ENCODE results near the gene TYW1.
"Not testable (repeated sequence)": the region's sequence is repeated elsewhere in the genome, so short reads cannot be mapped to it uniquely, and the experiment has no call there.

TYW1 gene

GRCh38 chr7:67154374-67154773, 157.7 kb downstream of the TYW1 start:
- H3K4me1 ChIP-seq (ENCODE audit: low read depth, poor library complexity, severe bottlenecking); H3K4me3 ChIP-seq (IDR thresholded peaks at IDR 0.05; ENCODE audit: insufficient read depth, low read depth, low read length); H3K9ac ChIP-seq; H3K36me3 ChIP-seq (ENCODE audit: insufficient read depth); H2AFZ ChIP-seq (ENCODE audit: low read depth); H4K20me1 ChIP-seq (ENCODE audit: insufficient read depth); H3K4me2 ChIP-seq; H3K27ac ChIP-seq; H3K79me2 ChIP-seq (ENCODE audit: insufficient read depth, low read depth); H3K27me3 ChIP-seq (ENCODE audit: insufficient read depth, low read depth): not testable (repeated sequence)

- H3K4me2 ChIP-seq; H3K4me1 ChIP-seq (ENCODE audit: low read depth, poor library complexity, severe bottlenecking); H3K9ac ChIP-seq; H3K27me3 ChIP-seq (ENCODE audit: insufficient read depth, low read depth); H3K4me3 ChIP-seq (IDR thresholded peaks at IDR 0.05; ENCODE audit: insufficient read depth, low read depth, low read length); H3K79me2 ChIP-seq (ENCODE audit: insufficient read depth, low read depth); H4K20me1 ChIP-seq (ENCODE audit: insufficient read depth); H3K27ac ChIP-seq; H3K36me3 ChIP-seq (ENCODE audit: insufficient read depth); H2AFZ ChIP-seq (ENCODE audit: low read depth): not testable (repeated sequence)
Measured at GRCh38 chr7:67156064-67156463, 159.4 kb downstream of the TYW1 start.

- not testable (repeated sequence) for H2AFZ ChIP-seq (ENCODE audit: low read depth); H3K79me2 ChIP-seq (ENCODE audit: insufficient read depth, low read depth); H3K27ac ChIP-seq; H3K9ac ChIP-seq; H3K4me1 ChIP-seq (ENCODE audit: low read depth, poor library complexity, severe bottlenecking); H4K20me1 ChIP-seq (ENCODE audit: insufficient read depth); H3K4me2 ChIP-seq; H3K36me3 ChIP-seq (ENCODE audit: insufficient read depth); H3K4me3 ChIP-seq (IDR thresholded peaks at IDR 0.05; ENCODE audit: insufficient read depth, low read depth, low read length); H3K27me3 ChIP-seq (ENCODE audit: insufficient read depth, low read depth)
Measured at GRCh38 chr7:67163285-67163684, 166.7 kb downstream of the TYW1 start.

- H3K4me1 ChIP-seq (ENCODE audit: low read depth, poor library complexity, severe bottlenecking); H2AFZ ChIP-seq (ENCODE audit: low read depth); H3K36me3 ChIP-seq (ENCODE audit: insufficient read depth); H3K27me3 ChIP-seq (ENCODE audit: insufficient read depth, low read depth); H4K20me1 ChIP-seq (ENCODE audit: insufficient read depth); H3K27ac ChIP-seq; H3K4me3 ChIP-seq (IDR thresholded peaks at IDR 0.05; ENCODE audit: insufficient read depth, low read depth, low read length); H3K4me2 ChIP-seq; H3K79me2 ChIP-seq (ENCODE audit: insufficient read depth, low read depth); H3K9ac ChIP-seq: not testable (repeated sequence)
Measured at GRCh38 chr7:67171151-67171550, 174.5 kb downstream of the TYW1 start.

- peak; percentile 29; the same call in 1 of the 2 replicates for TF ChIP-seq CTCF (conservative IDR thresholded peaks at IDR 0.05; ENCODE audit: low read depth, low read length)
- H3K4me1 ChIP-seq (ENCODE audit: low read depth, poor library complexity, severe bottlenecking); H3K9ac ChIP-seq; H2AFZ ChIP-seq (ENCODE audit: low read depth); H3K4me3 ChIP-seq (IDR thresholded peaks at IDR 0.05; ENCODE audit: insufficient read depth, low read depth, low read length); H3K79me2 ChIP-seq (ENCODE audit: insufficient read depth, low read depth); H3K36me3 ChIP-seq (ENCODE audit: insufficient read depth); H3K27me3 ChIP-seq (ENCODE audit: insufficient read depth, low read depth); H3K4me2 ChIP-seq; H4K20me1 ChIP-seq (ENCODE audit: insufficient read depth); H3K27ac ChIP-seq: not testable (repeated sequence)
Measured at GRCh38 chr7:67176730-67177129, 180.1 kb downstream of the TYW1 start.

GRCh38 chr7:67178915-67179688, 182.5 kb downstream of the TYW1 start:
- H3K27me3 ChIP-seq (ENCODE audit: insufficient read depth, low read depth); H3K36me3 ChIP-seq (ENCODE audit: insufficient read depth); H3K4me1 ChIP-seq (ENCODE audit: low read depth, poor library complexity, severe bottlenecking): not testable (repeated sequence)

GRCh38 chr7:67182956-67183750, 186.5 kb downstream of the TYW1 start:
- H2AFZ ChIP-seq (ENCODE audit: low read depth); H3K36me3 ChIP-seq (ENCODE audit: insufficient read depth); H3K27ac ChIP-seq; H3K4me2 ChIP-seq; H4K20me1 ChIP-seq (ENCODE audit: insufficient read depth); H3K79me2 ChIP-seq (ENCODE audit: insufficient read depth, low read depth); H3K9ac ChIP-seq; H3K27me3 ChIP-seq (ENCODE audit: insufficient read depth, low read depth); H3K4me3 ChIP-seq (IDR thresholded peaks at IDR 0.05; ENCODE audit: insufficient read depth, low read depth, low read length): not testable (repeated sequence)
- H3K4me1 ChIP-seq (ENCODE audit: low read depth, poor library complexity, severe bottlenecking): peaks cover 27% of the 10 kb centered on the region

More at GRCh38 chr7:67178915-67179688, 182.5 kb downstream of the TYW1 start:
- H3K79me2 ChIP-seq (ENCODE audit: insufficient read depth, low read depth); H3K4me3 ChIP-seq (IDR thresholded peaks at IDR 0.05; ENCODE audit: insufficient read depth, low read depth, low read length); H4K20me1 ChIP-seq (ENCODE audit: insufficient read depth); H3K27ac ChIP-seq; H3K4me2 ChIP-seq; H3K9ac ChIP-seq; H2AFZ ChIP-seq (ENCODE audit: low read depth): not testable (repeated sequence)

- not testable (repeated sequence) for H3K27me3 ChIP-seq (ENCODE audit: insufficient read depth, low read depth); H4K20me1 ChIP-seq (ENCODE audit: insufficient read depth); H2AFZ ChIP-seq (ENCODE audit: low read depth); H3K79me2 ChIP-seq (ENCODE audit: insufficient read depth, low read depth); H3K9ac ChIP-seq; H3K27ac ChIP-seq; H3K4me3 ChIP-seq (IDR thresholded peaks at IDR 0.05; ENCODE audit: insufficient read depth, low read depth, low read length); H3K36me3 ChIP-seq (ENCODE audit: insufficient read depth)
- Histone ChIP-seq H3K4me1 (ENCODE audit: low read depth, poor library complexity, severe bottlenecking) (peaks cover 24% of the 10 kb centered on the region), H3K4me2 (0 out of 2 replicates have a peak overlapping the region, but pooled peaks have one; percentile 33)
Measured at GRCh38 chr7:67184912-67185659, 188.5 kb downstream of the TYW1 start.

- H3K4me3 ChIP-seq (IDR thresholded peaks at IDR 0.05; ENCODE audit: insufficient read depth, low read depth, low read length); H3K27me3 ChIP-seq (ENCODE audit: insufficient read depth, low read depth); H3K79me2 ChIP-seq (ENCODE audit: insufficient read depth, low read depth); H3K9ac ChIP-seq; H3K27ac ChIP-seq; H3K36me3 ChIP-seq (ENCODE audit: insufficient read depth); H2AFZ ChIP-seq (ENCODE audit: low read depth); H4K20me1 ChIP-seq (ENCODE audit: insufficient read depth): not testable (repeated sequence)
- Histone ChIP-seq H3K4me2 (0 out of 2 replicates have a peak overlapping the region, but pooled peaks have one; percentile 33), H3K4me1 (ENCODE audit: low read depth, poor library complexity, severe bottlenecking) (peaks cover 25% of the 10 kb centered on the region)
Measured at GRCh38 chr7:67185660-67186129, 189.1 kb downstream of the TYW1 start.
